Activated CD4-positive, alpha-beta T cell treated with anti-CD3 and anti-CD28 coated beads, Interleukin-2, Interleukin-6, amounts not matched to agents 100 ng/mL and 50 ng/mL, durations not matched to agents 16 hours and 8 hours (primary cell): ENCODE data around the gene PPFIA4.

Source experiments
- DNase-seq: peaks from one replicate; pipeline ENCODE4 v3.0.0-alpha.2; 2020

The PPFIA4 gene

GRCh38 chr1:203041351-203041932 is 15.2 kb downstream of the PPFIA4 start:
- no peak for DNase-seq

- DNase-seq, result no peak
These were observed 17.7 kb downstream of the PPFIA4 start for GRCh38 chr1:203043830-203044545.

GRCh38 chr1:203044546-203045250 is 18.4 kb downstream of the PPFIA4 start:
- DNase-seq, result no peak

- no peak for DNase-seq
These were observed 19.0 kb downstream of the PPFIA4 start for GRCh38 chr1:203045336-203045735.

- DNase-seq, result no peak
These were observed 19.7 kb downstream of the PPFIA4 start for GRCh38 chr1:203045821-203046594.

GRCh38 chr1:203046984-203047630 is 20.8 kb downstream of the PPFIA4 start:
- DNase-seq, result peak; percentile 25

GRCh38 chr1:203048086-203048485 is 21.8 kb downstream of the PPFIA4 start:
- no peak for DNase-seq

- no peak for DNase-seq
These were observed 22.3 kb downstream of the PPFIA4 start for GRCh38 chr1:203048555-203049051.

GRCh38 chr1:203049077-203049476 is 22.8 kb downstream of the PPFIA4 start:
- DNase-seq, result no peak

GRCh38 chr1:203049576-203050180 is 23.4 kb downstream of the PPFIA4 start:
- no peak for DNase-seq

- no peak for DNase-seq
These were observed 24.5 kb downstream of the PPFIA4 start for GRCh38 chr1:203050826-203051225.

- no peak for DNase-seq
These were observed 25.6 kb downstream of the PPFIA4 start for GRCh38 chr1:203051841-203052324.

GRCh38 chr1:203052601-203053000 is 26.3 kb downstream of the PPFIA4 start:
- no peak for DNase-seq

GRCh38 chr1:203054184-203054583 is 27.9 kb downstream of the PPFIA4 start:
- no peak for DNase-seq

GRCh38 chr1:203054642-203055041 is 28.4 kb downstream of the PPFIA4 start:
- no peak for DNase-seq

GRCh38 chr1:203055161-203055799 is 29.0 kb downstream of the PPFIA4 start:
- DNase-seq, result no peak

GRCh38 chr1:203056012-203056411 is 29.7 kb downstream of the PPFIA4 start:
- DNase-seq, result no peak

- DNase-seq, result peak; percentile 18
These were observed 30.2 kb downstream of the PPFIA4 start for GRCh38 chr1:203056516-203056915.

GRCh38 chr1:203057911-203058675 is 31.8 kb downstream of the PPFIA4 start:
- DNase-seq, result no peak

GRCh38 chr1:203058676-203058935 is 32.3 kb downstream of the PPFIA4 start:
- DNase-seq, result no peak

GRCh38 chr1:203059485-203059884 is 33.2 kb downstream of the PPFIA4 start:
- DNase-seq, result no peak
